Uterus (tissue), 2 donors: ENCODE measurements around the gene MYPN.

ENCODE experiments used
- POLR2A ChIP-seq, 2 donors: fragments of 450-650 bp; IDR thresholded peaks; one replicate each; pipeline ENCODE4 v1.6.1; 2016; ENCODE audit warnings: antibody characterized with exemption in 2 of 2, mild to moderate bottlenecking in 1 of 2, moderate library complexity in 1 of 2
- TF ChIP-seq, protein P1 (sequence below), 4 experiments: fragments of 200-600 bp in 2 of 4; fragments of 450-650 bp in 2 of 4; sonication (generic) in 2 of 4; IDR thresholded peaks; one replicate each; pipeline ENCODE4 v1.5.1; 2016 to 2019; ENCODE audit warnings: antibody characterized with exemption in 4 of 4, mild to moderate bottlenecking in 2 of 4, moderate library complexity in 1 of 4

DNA sequence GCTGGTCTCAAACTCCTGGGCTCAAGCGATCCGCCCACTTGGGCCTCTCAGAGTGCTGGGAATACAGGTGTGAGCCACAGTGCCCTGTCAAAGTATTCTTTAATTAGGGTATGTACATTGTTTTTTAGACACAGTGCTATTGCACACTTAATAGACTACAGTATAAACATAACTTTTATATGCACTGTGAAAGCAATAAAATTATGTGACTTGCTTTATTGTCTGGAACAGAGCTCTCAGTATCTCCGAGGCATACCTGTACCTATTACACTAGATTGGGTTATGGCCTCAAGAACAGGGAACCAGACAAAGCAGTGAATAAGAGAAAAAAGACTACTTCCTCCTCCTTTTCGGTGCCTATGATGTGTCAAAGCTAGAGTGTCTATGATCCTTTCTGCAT is 109.5 kb downstream of the MYPN start:
- TF ChIP-seq, protein P1, sequence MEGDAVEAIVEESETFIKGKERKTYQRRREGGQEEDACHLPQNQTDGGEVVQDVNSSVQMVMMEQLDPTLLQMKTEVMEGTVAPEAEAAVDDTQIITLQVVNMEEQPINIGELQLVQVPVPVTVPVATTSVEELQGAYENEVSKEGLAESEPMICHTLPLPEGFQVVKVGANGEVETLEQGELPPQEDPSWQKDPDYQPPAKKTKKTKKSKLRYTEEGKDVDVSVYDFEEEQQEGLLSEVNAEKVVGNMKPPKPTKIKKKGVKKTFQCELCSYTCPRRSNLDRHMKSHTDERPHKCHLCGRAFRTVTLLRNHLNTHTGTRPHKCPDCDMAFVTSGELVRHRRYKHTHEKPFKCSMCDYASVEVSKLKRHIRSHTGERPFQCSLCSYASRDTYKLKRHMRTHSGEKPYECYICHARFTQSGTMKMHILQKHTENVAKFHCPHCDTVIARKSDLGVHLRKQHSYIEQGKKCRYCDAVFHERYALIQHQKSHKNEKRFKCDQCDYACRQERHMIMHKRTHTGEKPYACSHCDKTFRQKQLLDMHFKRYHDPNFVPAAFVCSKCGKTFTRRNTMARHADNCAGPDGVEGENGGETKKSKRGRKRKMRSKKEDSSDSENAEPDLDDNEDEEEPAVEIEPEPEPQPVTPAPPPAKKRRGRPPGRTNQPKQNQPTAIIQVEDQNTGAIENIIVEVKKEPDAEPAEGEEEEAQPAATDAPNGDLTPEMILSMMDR (IDR thresholded peaks at IDR 0.05) = no peak
- TF ChIP-seq POLR2A (IDR thresholded peaks at IDR 0.05) = no peak
